Measurements from ENCODE around the gene LRWD1.
A peak's percentile ranks its signal among the peaks of the same experiment; 100 is the strongest.
"Not testable (repeated sequence)": the region's sequence is repeated elsewhere in the genome, so short reads cannot be mapped to it uniquely, and the experiment has no call there.

LRWD1 gene

GRCh38 chr7:102469351-102469971 is 4.7 kb downstream of the LRWD1 start:
- DNase-seq = no peak

DNA sequence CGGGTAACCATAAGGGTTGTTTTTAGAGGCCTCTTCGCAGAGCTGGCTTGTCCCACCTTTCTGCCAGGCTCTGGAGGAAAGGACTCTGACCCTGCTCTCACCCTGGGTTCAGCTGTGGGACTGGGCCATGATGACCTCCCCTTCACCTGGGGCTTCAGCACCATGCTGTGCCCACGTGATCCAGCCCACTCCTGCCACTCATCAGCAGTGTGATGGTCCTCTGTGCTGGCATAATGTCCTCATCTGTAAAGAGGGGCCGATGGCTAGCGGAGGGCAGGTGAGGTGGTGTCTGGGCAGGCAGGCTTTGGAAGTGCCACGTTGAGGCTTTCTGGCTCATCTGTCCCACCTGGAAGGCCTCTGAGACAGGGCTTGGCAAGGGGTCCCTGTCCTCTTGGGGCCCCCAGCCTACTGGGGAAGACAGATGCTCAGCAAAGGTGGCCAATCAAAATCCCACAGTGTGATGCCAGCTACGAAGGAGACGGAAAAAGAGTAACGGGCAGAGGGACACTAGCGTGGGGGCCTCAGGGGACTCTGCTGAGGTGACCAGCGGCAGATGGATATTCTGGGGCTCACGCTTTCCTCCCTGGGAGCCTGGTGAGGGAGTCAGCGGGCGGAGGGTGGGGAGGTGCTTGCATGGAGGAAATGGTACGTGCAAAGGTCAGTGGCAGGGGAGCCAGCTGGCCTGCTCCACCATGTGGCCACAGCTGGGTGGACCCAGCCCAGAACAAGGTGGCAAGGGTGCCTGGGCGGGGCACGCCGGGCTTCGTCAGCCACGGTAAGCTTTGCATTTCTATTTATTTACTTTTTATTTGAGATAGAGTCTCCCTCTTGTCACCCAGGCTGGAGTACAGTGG is 5.4 kb downstream of the LRWD1 start:
- DNase-seq = no peak

GRCh38 chr7:102471791-102472125 is 7.0 kb downstream of the LRWD1 start:
- DNase-seq = no peak

GRCh38 chr7:102472126-102473041 is 7.6 kb downstream of the LRWD1 start:
- DNase-seq = no peak

DNA sequence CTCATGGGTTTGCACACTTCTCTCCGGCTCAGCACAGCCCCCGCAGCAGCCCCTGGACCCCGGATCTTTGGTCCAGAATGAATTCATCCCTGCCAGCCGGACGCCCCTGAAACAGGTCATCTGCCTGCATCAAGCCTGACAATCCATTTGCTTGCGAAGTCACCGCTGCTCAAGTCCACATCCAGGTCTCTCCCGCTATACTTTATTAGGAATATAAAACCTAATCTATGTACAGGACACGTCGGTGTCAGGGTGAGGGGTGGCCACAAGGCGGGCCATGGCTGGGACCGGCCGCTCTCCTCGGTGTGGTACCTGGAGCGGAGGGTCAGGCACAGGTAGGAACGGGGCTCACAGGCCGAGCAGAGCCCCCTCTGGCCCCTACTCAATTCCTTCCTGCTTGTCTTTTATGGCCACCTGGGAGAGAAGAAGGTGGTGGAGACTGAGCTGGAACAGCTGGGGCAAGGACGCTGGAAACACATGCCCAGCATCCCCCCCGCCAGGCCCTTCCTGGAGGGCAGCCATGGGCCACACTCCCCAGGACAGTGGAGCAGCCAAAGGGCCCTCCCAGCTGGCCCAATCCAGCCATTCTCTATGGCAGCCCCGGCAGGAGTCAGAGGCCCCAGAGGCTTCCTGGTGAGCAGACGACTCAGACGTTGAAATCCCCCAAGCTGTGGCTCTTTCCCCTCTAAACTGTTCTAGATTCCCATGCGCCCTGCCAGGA is 8.6 kb downstream of the LRWD1 start:
- peak; percentile 15 for DNase-seq

DNA sequence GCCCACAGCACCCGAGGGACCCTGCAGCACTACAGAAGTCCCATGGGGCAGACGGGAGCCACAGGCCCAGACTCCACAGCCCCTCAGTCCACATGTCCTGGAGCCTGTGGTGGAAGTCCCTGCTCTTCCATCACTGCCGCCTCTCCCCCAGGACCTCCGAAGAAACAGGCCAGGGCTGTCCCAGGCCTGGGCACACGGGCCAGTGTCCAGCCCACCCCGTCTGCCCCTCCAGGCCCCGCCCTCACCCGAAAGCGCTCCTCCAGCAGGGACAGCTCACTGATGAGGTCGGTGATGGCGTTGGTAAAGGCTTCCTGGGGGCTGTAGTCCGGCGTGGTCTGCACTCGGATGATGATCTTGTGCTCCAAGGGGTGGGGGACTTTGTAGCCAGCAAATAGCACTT is 9.3 kb downstream of the LRWD1 start:
- not testable (repeated sequence) for DNase-seq

DNA sequence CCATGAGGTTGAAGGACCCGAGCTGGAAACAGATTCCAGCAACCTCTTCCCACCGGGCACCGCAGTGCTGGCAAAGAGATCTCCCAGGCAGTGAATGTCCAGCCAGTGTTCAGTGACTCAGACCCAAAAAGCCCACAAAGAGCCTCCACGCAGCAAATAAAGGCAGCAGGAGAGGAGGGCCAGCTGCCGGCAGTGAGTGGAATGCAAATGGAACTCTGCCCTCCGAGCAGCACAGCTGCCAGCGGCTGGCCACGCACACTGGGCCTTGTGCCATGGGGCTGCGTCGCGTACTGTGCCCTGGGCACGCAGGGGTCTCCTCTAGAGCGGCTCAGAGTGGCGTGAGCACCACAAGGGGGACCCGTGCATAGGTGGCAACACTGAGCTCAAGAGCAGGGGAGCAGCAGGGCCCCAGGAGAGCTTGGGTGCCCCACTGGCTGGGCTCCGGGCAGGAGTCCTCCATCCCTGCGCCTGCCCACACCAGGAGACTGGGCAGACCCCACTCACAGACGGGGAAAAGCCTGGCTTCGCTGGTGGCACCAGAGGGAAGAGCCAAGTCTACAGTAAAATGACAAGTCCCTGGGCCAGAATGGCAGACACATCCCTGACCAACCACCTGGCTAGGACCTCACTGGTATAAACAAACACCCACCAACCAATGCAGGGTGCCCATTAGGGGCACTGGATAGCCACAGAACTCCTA is 10.1 kb downstream of the LRWD1 start:
- DNase-seq = not testable (repeated sequence)

- peak; percentile 88 for DNase-seq
Observed at GRCh38 chr7:102478314-102479208, 13.8 kb downstream of the LRWD1 start, which contains the start of gene POLR2J. TSS of gene POLR2J (minus strand) at chr7:102478922. CDS start at chr7:102478860, 62 bp downstream.

DNA sequence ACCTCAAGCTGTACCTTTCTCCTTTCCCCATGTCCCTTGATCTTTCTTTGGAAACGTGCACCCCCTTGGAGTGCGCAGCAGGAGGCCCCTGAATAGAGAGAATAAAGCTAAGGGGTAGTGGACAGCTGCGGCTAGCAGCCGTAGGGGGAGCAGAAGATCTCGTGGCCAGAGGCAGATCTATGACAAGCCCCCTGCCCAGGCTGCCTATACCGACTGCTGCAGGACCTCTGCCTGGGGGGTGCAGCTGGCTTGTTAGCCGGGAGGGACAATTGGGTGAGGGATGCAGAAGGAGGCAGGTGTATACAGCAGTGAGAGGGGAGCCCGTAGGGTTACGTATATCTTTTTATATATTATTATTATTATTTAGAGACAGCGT is 14.4 kb downstream of the LRWD1 start:
- not testable (repeated sequence) for DNase-seq

DNA sequence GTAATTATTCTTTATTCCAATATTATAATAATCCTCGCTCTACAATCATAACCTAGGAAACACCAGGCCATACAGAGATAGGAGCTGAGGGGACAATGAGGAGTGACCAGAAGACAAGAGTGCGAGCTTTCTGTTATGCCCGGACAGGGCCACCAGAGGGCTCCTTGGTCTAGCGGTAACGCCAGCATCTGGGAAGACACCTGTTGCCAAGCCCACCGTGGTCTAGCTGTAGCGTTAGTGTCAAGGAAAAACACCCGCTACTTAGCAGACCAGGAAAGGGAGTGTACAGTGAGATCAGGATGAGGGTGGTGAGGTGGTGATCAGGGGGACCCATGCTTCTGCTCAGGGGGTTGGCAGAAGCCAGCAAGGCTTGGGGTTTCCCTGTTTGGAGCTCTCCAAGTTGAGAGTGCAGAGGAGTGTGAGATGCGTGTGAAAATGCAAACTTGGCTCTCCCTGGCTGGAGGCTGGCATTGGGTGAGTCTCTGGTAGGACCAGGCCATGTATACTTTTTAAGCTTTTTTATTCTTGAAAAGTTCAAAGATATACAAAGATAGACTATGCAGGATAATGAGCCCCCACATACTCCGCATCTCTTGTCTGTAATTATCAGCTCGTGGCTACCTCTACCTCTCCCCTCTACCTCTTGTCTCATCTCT is 15.3 kb downstream of the LRWD1 start:
- DNase-seq = not testable (repeated sequence)

DNA sequence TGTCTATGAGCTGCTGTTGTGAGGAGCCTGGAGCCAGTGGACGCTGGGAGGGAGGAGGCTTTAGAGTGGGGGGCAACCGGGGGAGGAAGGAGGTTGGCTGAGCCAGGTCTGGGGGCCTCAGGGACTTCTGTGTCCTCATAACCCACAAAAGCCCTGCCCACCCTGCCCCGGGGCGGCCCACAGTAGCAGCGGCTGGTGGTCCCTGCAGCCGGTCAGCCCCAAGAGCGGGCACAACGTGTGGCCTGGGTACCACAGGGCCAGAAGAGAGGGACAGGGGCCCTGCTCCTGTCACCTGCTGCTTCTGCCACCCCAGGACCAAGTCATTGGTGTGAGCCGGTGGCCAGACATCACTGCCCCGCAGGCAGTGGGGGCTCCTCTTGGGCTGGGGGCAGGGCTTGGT is 17.2 kb downstream of the LRWD1 start:
- DNase-seq = not testable (repeated sequence)

DNA sequence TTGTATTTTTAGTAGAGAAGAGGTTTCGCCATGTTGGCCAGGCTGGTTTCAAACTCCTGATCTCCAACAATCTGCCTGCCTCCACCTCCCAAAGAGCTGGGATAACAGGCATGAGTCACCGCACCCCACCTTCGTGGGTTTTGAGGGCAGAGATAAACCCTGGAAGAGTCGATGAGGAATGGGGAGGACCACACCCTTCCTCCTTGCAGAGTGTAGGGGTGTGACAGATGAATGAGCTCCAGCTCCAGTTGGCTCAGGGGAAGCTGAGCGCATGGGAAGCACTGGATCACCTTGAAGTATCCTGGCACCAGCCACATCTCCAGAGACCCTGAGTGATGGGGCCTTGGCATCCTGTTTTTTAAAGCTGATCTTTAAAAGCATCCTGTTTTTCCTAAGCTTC is 19.5 kb downstream of the LRWD1 start:
- DNase-seq = not testable (repeated sequence)

DNA sequence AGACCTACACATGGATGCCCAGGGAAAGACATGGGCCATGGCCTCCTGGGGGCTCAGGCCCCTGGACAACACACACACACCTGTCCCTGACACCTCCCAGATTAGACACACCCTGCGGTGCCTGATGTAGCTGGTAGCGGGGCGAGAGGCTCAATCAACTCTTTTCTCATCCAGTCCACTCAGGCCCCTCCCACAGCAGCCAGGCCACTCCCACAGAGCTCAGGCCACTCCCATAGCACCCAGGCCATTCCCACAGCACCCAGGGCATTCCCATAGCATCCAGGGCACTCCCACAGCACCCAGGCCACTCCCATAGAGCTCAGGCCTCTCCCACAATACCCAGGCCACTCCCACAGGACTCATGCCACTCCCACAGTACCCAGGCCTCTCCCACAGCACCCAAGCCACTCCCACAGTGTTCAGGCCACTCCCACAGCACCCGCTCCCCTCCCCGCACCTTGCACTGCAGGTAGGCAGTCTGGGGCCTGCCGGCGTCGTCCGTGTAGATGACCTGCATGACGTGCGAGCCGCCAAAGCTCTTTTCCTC is 25.8 kb downstream of the LRWD1 start:
- not testable (repeated sequence) for DNase-seq

GRCh38 chr7:102493220-102493935 is 28.6 kb downstream of the LRWD1 start:
- not testable (repeated sequence) for DNase-seq

DNA sequence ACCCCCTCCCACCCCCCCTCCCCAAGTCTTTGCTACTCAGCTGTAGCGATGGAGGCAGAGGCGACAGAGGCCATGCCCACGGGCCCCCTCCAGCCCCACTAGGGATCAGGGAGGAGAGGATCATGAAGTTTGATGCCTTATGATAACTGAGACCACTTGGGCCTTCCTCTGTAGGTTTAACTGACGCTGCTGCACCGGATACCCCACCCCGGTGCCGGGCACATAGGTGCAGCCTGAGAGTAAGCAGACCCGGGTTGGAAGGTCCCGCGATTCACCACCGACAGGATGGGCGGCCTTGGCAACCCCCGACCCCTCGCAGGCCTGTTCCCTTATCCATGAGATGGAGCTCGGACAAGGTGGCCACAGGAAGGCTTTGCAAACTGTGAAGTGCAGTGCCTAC is 29.2 kb downstream of the LRWD1 start:
- DNase-seq = not testable (repeated sequence)

DNA sequence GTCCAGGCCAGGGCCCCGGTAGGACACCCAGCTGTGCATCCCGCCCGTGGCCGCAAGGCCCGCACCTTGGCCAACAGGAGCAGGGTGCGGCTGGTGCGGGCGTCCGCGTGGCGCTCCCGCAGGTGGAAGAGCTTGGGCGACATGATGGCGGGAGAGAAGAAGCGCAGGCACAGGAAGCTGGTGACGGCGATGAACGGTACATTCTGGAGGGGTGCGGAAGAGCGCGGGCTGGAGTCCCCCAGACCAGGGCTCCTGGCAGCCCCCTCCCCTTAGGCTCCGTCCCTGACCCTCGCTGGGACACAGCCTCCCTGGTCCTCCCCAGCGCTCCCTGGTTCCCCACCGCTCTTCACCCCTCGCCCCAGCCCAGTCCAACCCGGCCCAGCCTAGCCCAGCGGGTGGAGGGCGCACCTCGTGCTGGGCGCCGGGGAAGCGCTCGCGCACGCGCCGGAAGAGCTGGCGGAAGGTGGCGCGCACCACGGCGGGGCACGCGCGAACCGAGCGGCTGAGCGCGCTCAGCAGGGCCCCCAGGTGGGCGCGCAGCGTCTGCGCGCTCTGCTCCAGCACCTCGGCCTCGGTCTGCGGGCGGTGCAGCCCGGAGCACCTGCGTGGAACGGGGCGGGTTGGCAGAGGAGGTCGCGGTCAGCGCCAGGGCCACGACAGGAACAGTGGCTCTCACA is 29.8 kb downstream of the LRWD1 start:
- DNase-seq = not testable (repeated sequence)

GRCh38 chr7:102496861-102497260 is 32.1 kb downstream of the LRWD1 start:
- DNase-seq = not testable (repeated sequence)

- DNase-seq = not testable (repeated sequence)
Observed at GRCh38 chr7:102497308-102497707, 32.5 kb downstream of the LRWD1 start.

DNA sequence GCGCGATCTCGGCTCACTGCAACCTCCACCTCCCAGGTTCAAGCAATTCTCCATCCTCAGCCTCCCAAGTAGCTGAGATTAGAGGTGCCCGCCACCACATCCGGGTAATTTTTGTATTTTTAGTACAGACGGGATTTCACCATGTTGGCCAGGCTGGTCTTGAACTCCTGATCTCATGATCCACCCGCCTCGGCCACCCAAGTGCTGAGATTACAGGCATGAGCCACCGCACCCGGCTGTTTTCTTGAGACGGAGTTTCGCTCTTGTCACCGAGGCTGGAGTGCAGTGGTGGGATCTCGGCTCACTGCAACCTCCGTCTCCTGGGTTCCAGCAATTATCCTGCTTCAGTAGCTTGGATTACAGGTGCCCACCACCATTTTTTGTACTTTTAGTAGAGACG is 33.5 kb downstream of the LRWD1 start:
- DNase-seq = not testable (repeated sequence)
